B cell (primary cell): ENCODE data around the gene ERC2. TPM values are rescaled to one million over a fixed set of nuclear protein-coding genes. Genes with fewer than 3 reads are reported as not detected.

Source experiments
- ATAC-seq: fragments of 200-7000 bp; cut with Tn5 transposase; one replicate; pipeline ENCODE4 v1.10.0; 2021; ENCODE audit warnings: low read depth, mild to moderate bottlenecking, moderate number of reproducible peaks, moderate library complexity
- CTCF ChIA-PET: fragments of 350-600 bp; sonication (Branson Sonifier 250); formaldehyde crosslinking; loops from one replicate; lab custom pipeline; 2021; ENCODE audit warnings: antibody characterized with exemption, inconsistent platforms; lab: Charles Lee
- POLR2A ChIA-PET: fragments of 350-600 bp; sonication (Branson Sonifier 250); formaldehyde crosslinking; loops from one replicate; lab custom pipeline; 2021; ENCODE audit warnings: antibody characterized with exemption; lab: Charles Lee
- DNase-seq: peaks from one replicate; pipeline ENCODE4 v3.0.0; 2013
- H2AFZ ChIP-seq: 2 replicates; pipeline ENCODE4 v1.6.1; 2012; ENCODE audit warnings: mild to moderate bottlenecking, low read depth, low read length; ENCODE audit not compliant: insufficient read depth, poor library complexity, severe bottlenecking
- H3K27ac ChIP-seq, 2 donors: 1 replicate in 1 of 2; 2 replicates in 1 of 2; pipeline ENCODE4 v1.5.1; 2012 to 2013; ENCODE audit warnings: low read length in 2 of 2, mild to moderate bottlenecking in 2 of 2, moderate library complexity in 1 of 2
- H3K27me3 ChIP-seq, 4 experiments: fragments of 200-600 bp in 1 of 4; sonication (generic) in 1 of 4; replicated peaks in 1 of 4; 1 replicate in 2 of 4; 2 replicates in 2 of 4; pipeline versions ENCODE4 v1.6.1 to v1.7.0; 2013 to 2016; ENCODE audit warnings: low read length in 3 of 4, mild to moderate bottlenecking in 2 of 4, mixed read lengths in 1 of 4, moderate library complexity in 1 of 4; ENCODE audit not compliant: insufficient read depth in 4 of 4, control insufficient read depth in 3 of 4; ENCODE audit errors: control extremely low read depth in 1 of 4
- H3K36me3 ChIP-seq, 2 experiments: replicated peaks in 1 of 2; 1 replicate in 1 of 2; 2 replicates in 1 of 2; pipeline versions ENCODE4 v1.6.1 to v1.7.1; 2013; ENCODE audit warnings: low read length in 1 of 2; ENCODE audit not compliant: insufficient read depth in 2 of 2, control insufficient read depth in 1 of 2; ENCODE audit errors: control extremely low read depth in 1 of 2, extremely low read depth in 1 of 2
- H3K4me1 ChIP-seq, 2 donors: fragments of 200-600 bp in 1 of 2; sonication (generic) in 1 of 2; 1 replicate in 1 of 2; 2 replicates in 1 of 2; pipeline versions ENCODE4 v1.5.1 to v1.6.1; 2013 to 2017; ENCODE audit warnings: low read length in 2 of 2; ENCODE audit not compliant: control insufficient read depth in 2 of 2, insufficient read depth in 2 of 2
- H3K4me2 ChIP-seq: replicated peaks from 2 replicates; pipeline ENCODE3; 2012; ENCODE audit warnings: mild to moderate bottlenecking, low read depth, low read length; ENCODE audit not compliant: poor library complexity, severe bottlenecking
- H3K4me3 ChIP-seq, 5 experiments: fragments of 200-600 bp in 1 of 5; sonication (generic) in 1 of 5; 1 replicate in 3 of 5; 2 replicates in 2 of 5; pipeline versions ENCODE4 v1.5.1 to v1.7.0; 2011 to 2016; ENCODE audit warnings: low read length in 4 of 5, mild to moderate bottlenecking in 4 of 5, low read depth in 2 of 5, control low read depth in 1 of 5, moderate library complexity in 1 of 5; ENCODE audit not compliant: insufficient read depth in 1 of 5; ENCODE audit errors: control extremely low read depth in 1 of 5, extremely low read depth in 1 of 5
- H3K79me2 ChIP-seq: fragments of 200-600 bp; sonication (generic); one replicate; pipeline ENCODE4 v1.6.0; 2016; ENCODE audit warnings: low read length; ENCODE audit not compliant: control insufficient read depth, insufficient read depth
- H3K9ac ChIP-seq: fragments of 200-600 bp; sonication (generic); 2 replicates; pipeline ENCODE4 v1.6.1; 2017; ENCODE audit warnings: mild to moderate bottlenecking, low read length, moderate library complexity
- H3K9me3 ChIP-seq, 3 donors: one replicate each; pipeline versions ENCODE4 v1.6.1 to v1.7.1; 2013; ENCODE audit warnings: low read length in 2 of 3; ENCODE audit not compliant: control insufficient read depth in 2 of 3, insufficient read depth in 1 of 3; ENCODE audit errors: control extremely low read depth in 1 of 3
- H4K20me1 ChIP-seq: 2 replicates; pipeline ENCODE4 v1.6.0; 2012; ENCODE audit warnings: mild to moderate bottlenecking, low read length; ENCODE audit not compliant: insufficient read depth, control insufficient read depth, poor library complexity, severe bottlenecking
- H3K27ac Mint-ChIP-seq: one replicate; pipeline ENCODE4 v1.8.0; 2021; ENCODE audit warnings: mixed read lengths
- H3K27me3 Mint-ChIP-seq: one replicate; pipeline ENCODE4 v1.8.0; 2021; ENCODE audit warnings: mixed read lengths
- H3K4me1 Mint-ChIP-seq: one replicate; pipeline ENCODE4 v1.8.0; 2021; ENCODE audit warnings: mixed read lengths
- H3K4me3 Mint-ChIP-seq: one replicate; pipeline ENCODE4 v1.8.0; 2021; ENCODE audit warnings: mixed read lengths
- H3K9me3 Mint-ChIP-seq: one replicate; pipeline ENCODE4 v1.8.0; 2022; ENCODE audit warnings: mixed read lengths; ENCODE audit not compliant: insufficient read depth
- EZH2 ChIP-seq: IDR thresholded peaks from 2 replicates; pipeline ENCODE4 v1.6.1; 2012; ENCODE audit warnings: borderline replicate concordance, low read depth, mild to moderate bottlenecking, moderate library complexity, low read length; ENCODE audit not compliant: insufficient read depth, poor library complexity, severe bottlenecking
- WGBS: methylation state at CpG from one replicate; pipeline ENCODE4 v1.1.5; 2013; ENCODE audit warnings: missing lambda C conversion rate; ENCODE audit not compliant: insufficient coverage; 5-methylcytosine and 5-hydroxymethylcytosine counted together
- intact Hi-C: fragments of 100-400 bp; cut with micrococcal nuclease; formaldehyde crosslinking; loops from one replicate; pipeline ENCODE4 v1.10.0; 2022
- polyA plus RNA-seq: library from polyadenylated mRNA; depleted of rRNA; stranded (reverse); fragments of >200 nt; gene quantifications from 2 replicates; pipeline ENCODE4 v1.2.3, GENCODE V29; 2012
- total RNA-seq, 2 donors: library from RNA; stranded (reverse); fragments of 120-200 nt in 1 of 2; gene quantifications; 1 replicate in 1 of 2; 2 replicates in 1 of 2; pipeline versions ENCODE4 v1.2.3 to v1.2.4, GENCODE V29; 2013 to 2022
- TF ChIP-seq, protein P1 (sequence below): fragments of 200-600 bp; IDR thresholded peaks from one replicate; pipeline ENCODE4 v1.8.0; 2022; ENCODE audit warnings: antibody characterized with exemption, mild to moderate bottlenecking

The ERC2 gene
- total and polyA plus RNA-seq, 2 donors (not counting 1 experiment from before 2014, with no cell fraction given), result not detected

DNA sequence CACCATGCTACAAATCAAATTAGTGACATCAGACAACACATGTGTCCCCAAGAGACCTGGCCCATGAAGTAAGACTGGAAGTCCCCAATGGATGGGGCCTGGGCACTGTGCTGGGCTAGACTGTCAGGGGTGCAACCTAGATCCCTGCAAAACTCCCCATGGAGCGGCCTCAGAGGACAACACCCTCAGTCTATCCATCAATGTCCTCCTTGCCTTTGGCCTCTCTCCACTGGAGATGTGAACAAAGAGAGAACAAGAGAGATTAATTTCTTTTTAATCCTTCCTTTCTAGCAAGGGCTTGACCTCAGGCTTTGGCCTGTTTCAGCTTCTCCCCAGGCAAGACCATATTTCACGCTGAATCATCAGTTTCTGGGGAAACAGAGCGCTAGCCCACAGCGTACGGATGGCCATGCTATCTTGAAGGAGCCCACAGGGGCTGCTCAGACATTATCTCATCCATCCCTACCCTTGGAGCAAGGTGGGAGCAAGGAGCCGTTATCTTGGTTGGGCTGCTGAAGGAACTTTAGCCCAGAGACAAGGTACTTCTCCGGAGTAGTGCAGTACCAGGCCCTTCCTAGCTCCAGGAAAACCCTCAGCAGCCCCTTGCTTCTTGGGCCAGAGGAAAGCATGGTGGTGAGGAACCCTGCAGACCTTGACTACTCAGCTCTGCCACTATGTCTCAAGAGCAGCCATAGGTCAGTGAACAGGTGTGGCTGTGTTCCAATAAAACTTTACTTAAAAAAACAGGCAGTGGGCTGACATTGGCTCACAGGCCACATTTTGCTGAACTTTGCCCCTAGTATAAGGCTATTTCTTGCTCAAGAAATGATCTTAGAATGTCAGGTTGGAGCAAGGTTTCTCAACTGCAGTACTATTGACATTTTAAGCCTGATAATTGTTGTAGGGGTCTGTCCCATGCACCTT, 908.5 kb downstream of the ERC2 start:
- no peak for DNase-seq
- H3K9ac ChIP-seq, result no peak overlapping the region
- no peaks in the 10 kb centered on the region for H3K9me3 Mint-ChIP-seq
- POLR2A ChIA-PET, result no interaction called here
- H2AFZ ChIP-seq, result no peak overlapping the region
- no peak overlapping the region for H3K4me2 ChIP-seq
- H3K4me1 ChIP-seq, result no peaks in the 10 kb centered on the region
- intact Hi-C loops, result no loop called here
- CTCF ChIA-PET, result interaction anchor here (0.5 kb wide), 1 partner anchor 496 kb away, joined by 3 read pairs; no protein-coding TSS in a partner anchor
- H3K79me2 ChIP-seq, result no peaks in the 10 kb centered on the region
- H4K20me1 ChIP-seq, result no peaks in the 10 kb centered on the region
- H3K9me3 ChIP-seq, result peaks cover 0 to 6% (median 0%) of the 10 kb centered on the region in 3 donors
- TF ChIP-seq, protein P1, sequence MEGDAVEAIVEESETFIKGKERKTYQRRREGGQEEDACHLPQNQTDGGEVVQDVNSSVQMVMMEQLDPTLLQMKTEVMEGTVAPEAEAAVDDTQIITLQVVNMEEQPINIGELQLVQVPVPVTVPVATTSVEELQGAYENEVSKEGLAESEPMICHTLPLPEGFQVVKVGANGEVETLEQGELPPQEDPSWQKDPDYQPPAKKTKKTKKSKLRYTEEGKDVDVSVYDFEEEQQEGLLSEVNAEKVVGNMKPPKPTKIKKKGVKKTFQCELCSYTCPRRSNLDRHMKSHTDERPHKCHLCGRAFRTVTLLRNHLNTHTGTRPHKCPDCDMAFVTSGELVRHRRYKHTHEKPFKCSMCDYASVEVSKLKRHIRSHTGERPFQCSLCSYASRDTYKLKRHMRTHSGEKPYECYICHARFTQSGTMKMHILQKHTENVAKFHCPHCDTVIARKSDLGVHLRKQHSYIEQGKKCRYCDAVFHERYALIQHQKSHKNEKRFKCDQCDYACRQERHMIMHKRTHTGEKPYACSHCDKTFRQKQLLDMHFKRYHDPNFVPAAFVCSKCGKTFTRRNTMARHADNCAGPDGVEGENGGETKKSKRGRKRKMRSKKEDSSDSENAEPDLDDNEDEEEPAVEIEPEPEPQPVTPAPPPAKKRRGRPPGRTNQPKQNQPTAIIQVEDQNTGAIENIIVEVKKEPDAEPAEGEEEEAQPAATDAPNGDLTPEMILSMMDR, result no peak
- no peak for TF ChIP-seq EZH2
- no peak overlapping the region for H3K27ac Mint-ChIP-seq
- no peaks in the 10 kb centered on the region for H3K27me3 ChIP-seq
- no peaks in the 10 kb centered on the region for H3K36me3 ChIP-seq
- ATAC-seq, result no peak
- H3K27me3 Mint-ChIP-seq, result no peaks in the 10 kb centered on the region
- no peak overlapping the region for H3K27ac ChIP-seq
- H3K4me3 ChIP-seq, result no peak overlapping the region
- 88% methylated on average over 6 of the region's 7 CpGs for WGBS
- no peaks in the 10 kb centered on the region for H3K4me1 Mint-ChIP-seq
- no peak overlapping the region for H3K4me3 Mint-ChIP-seq

- Histone ChIP-seq H3K27me3 (no peaks in the 10 kb centered on the region), H3K4me2 (no peak overlapping the region), H3K4me1 (no peaks in the 10 kb centered on the region), H3K4me3 (no peak overlapping the region), H3K9me3 (peaks cover 0 to 6% (median 0%) of the 10 kb centered on the region in 3 donors), H3K79me2 (no peaks in the 10 kb centered on the region), H3K9ac (no peak overlapping the region), H2AFZ (no peak overlapping the region), H3K27ac (no peak overlapping the region), H4K20me1 (no peaks in the 10 kb centered on the region), H3K36me3 (no peaks in the 10 kb centered on the region)
- H3K4me1 Mint-ChIP-seq, result no peaks in the 10 kb centered on the region
- 100% methylated on average over 1 of the region's 1 CpG for WGBS
- no peak for DNase-seq
- TF ChIP-seq, protein P1, result no peak
- TF ChIP-seq EZH2, result no peak
- CTCF ChIA-PET, result no interaction called here
- ATAC-seq, result no peak
- H3K9me3 Mint-ChIP-seq, result no peaks in the 10 kb centered on the region
- intact Hi-C loops, result no loop called here
- no peaks in the 10 kb centered on the region for H3K27me3 Mint-ChIP-seq
- no peak overlapping the region for H3K27ac Mint-ChIP-seq
- H3K4me3 Mint-ChIP-seq, result no peak overlapping the region
- POLR2A ChIA-PET, result no interaction called here
These were observed 910.0 kb downstream of the ERC2 start for GRCh38 chr3:55558316-55558715.
